ENCODE measurements around the gene ERVFRD-1.

DNA sequence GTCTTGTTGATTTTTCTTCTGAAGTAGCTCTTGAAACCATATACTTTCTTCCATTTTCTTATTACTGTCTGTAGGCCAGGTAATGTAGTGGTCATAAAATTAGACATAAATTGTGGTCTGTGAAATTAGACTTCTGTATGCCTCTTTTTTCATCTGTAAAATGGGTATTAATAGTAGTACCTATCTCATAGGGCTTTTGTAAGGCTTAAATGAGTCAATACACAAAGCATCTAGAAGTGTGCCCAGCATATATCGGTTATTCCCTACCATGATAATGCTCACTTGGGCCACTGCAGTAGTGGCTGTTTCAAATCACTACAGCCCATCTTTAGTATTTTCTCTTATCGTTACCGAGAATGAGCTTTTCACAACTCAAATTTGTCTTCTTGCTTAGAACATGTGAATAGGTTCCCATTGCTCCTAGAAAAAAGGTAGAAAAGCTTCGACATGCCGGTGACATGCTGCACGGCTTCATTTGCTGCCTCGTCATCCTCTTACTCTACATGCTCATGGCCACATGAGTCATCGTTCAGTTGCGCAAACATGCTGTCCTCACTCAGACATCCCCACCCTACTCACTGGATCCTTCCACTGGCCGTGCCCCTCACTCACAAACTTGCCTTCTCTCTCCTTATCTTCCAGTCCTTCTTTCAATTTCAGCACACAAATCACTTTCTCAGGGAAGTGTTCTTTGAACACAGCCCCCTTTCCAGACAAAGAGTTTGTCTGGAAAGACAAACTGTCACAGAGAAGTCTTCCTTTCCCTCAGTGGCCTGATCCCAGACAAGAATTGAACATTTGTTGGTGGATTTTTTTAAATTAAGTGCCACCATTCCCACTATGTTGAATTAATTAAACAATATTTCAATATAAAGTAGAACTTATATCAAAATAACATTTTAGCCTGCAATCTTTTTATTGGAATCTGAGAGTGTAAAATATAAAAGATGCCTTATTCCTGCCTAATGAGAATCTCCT, 32.2 kb upstream of the ERVFRD-1 start:
- TF ChIP-seq, protein P1, sequence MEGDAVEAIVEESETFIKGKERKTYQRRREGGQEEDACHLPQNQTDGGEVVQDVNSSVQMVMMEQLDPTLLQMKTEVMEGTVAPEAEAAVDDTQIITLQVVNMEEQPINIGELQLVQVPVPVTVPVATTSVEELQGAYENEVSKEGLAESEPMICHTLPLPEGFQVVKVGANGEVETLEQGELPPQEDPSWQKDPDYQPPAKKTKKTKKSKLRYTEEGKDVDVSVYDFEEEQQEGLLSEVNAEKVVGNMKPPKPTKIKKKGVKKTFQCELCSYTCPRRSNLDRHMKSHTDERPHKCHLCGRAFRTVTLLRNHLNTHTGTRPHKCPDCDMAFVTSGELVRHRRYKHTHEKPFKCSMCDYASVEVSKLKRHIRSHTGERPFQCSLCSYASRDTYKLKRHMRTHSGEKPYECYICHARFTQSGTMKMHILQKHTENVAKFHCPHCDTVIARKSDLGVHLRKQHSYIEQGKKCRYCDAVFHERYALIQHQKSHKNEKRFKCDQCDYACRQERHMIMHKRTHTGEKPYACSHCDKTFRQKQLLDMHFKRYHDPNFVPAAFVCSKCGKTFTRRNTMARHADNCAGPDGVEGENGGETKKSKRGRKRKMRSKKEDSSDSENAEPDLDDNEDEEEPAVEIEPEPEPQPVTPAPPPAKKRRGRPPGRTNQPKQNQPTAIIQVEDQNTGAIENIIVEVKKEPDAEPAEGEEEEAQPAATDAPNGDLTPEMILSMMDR (IDR thresholded peaks at IDR 0.05) = no peak
- TF ChIP-seq POLR2A (IDR thresholded peaks at IDR 0.05) = no peak
